ENCODE measurements around the gene TAF15.

- TF ChIP-seq EZH2 (IDR thresholded peaks at IDR 0.05; ENCODE audit: low read depth): no peak
- no peak for TF ChIP-seq CTCF (conservative IDR thresholded peaks at IDR 0.05)
These were observed 45.5 kb upstream of the TAF15 start for GRCh38 chr17:35763767-35764122.

Data from PC-9 (cell line).